A172 (cell line): Measurements from ENCODE around the gene FCF1. TPM values are rescaled to one million over a fixed set of nuclear protein-coding genes. Genes with fewer than 3 reads are reported as not detected.
"Not testable (repeated sequence)": the region's sequence is repeated elsewhere in the genome, so short reads cannot be mapped to it uniquely, and the experiment has no call there.

ENCODE experiments used
- DNase-seq: peaks from one replicate; pipeline ENCODE4 v3.0.0-alpha.2; 2015; ENCODE audit warnings: low spot score
- total RNA-seq: library from RNA; depleted of rRNA; stranded (reverse); fragments of >200 nt; shearing (Covaris generic); gene quantifications from 2 replicates; pipeline ENCODE4 v1.2.3, GENCODE V29; 2014

The FCF1 gene
- total RNA-seq, 1 experiment from 2014 or later: 9.5 TPM

GRCh38 chr14:74698465-74698864, 14.5 kb upstream of the FCF1 start:
- no peak for DNase-seq

- no peak for DNase-seq
Observed at GRCh38 chr14:74702293-74702692, 10.7 kb upstream of the FCF1 start.

GRCh38 chr14:74703043-74703442, 9.9 kb upstream of the FCF1 start:
- DNase-seq: no peak

GRCh38 chr14:74704656-74705055, 8.3 kb upstream of the FCF1 start:
- no peak for DNase-seq

GRCh38 chr14:74705613-74706500, 7.1 kb upstream of the FCF1 start:
- no peak for DNase-seq

- DNase-seq: no peak
Observed at GRCh38 chr14:74710480-74710879, 2.5 kb upstream of the FCF1 start.

GRCh38 chr14:74711651-74712050, 1.3 kb upstream of the FCF1 start:
- no peak for DNase-seq

- no peak for DNase-seq
Observed at GRCh38 chr14:74713395-74713735, 421 bp downstream of the FCF1 start.

GRCh38 chr14:74720526-74720925, 7.6 kb downstream of the FCF1 start:
- DNase-seq: no peak

GRCh38 chr14:74723134-74723533, 10.2 kb downstream of the FCF1 start:
- DNase-seq: no peak

- DNase-seq: no peak
Observed at GRCh38 chr14:74732387-74732786, 19.4 kb downstream of the FCF1 start.

GRCh38 chr14:74733221-74733620, 20.3 kb downstream of the FCF1 start:
- DNase-seq: no peak

GRCh38 chr14:74735125-74735524, 22.2 kb downstream of the FCF1 start:
- no peak for DNase-seq

- no peak for DNase-seq
Observed at GRCh38 chr14:74737753-74738325, 24.9 kb downstream of the FCF1 start.

GRCh38 chr14:74739293-74740030, 26.5 kb downstream of the FCF1 start:
- no peak for DNase-seq

GRCh38 chr14:74747237-74747636, 34.3 kb downstream of the FCF1 start:
- DNase-seq: no peak

- no peak for DNase-seq
Observed at GRCh38 chr14:74754157-74754556, 41.2 kb downstream of the FCF1 start.

- no peak for DNase-seq
Observed at GRCh38 chr14:74754899-74755298, 42.0 kb downstream of the FCF1 start.

GRCh38 chr14:74756326-74756725, 43.4 kb downstream of the FCF1 start:
- DNase-seq: no peak

GRCh38 chr14:74758505-74758904, 45.6 kb downstream of the FCF1 start:
- DNase-seq: not testable (repeated sequence)

- DNase-seq: peak; percentile 88
Observed at GRCh38 chr14:74762917-74763802, 50.2 kb downstream of the FCF1 start, which contains the start of gene YLPM1. YLPM1 (plus strand) TSS chr14:74763316; CDS start chr14:74763490, 174 bp downstream.
